ENCODE measurements around the gene RABEP1.

GRCh38 chr17:5354310-5354709 is 72.2 kb downstream of the RABEP1 start:
- TF ChIP-seq CTCF (IDR thresholded peaks at IDR 0.05) = no peak
- TF ChIP-seq POLR2A (IDR thresholded peaks at IDR 0.05) = no peak

All from lower leg skin (tissue), 3 donors.